DMS53 treated with DMSO at 0.1 percent for 48 hours (cell line): ENCODE results near the gene NTM.

ENCODE experiments used
- DNase-seq: peaks from one replicate; lab custom pipeline; 2025; ENCODE audit not compliant: unreplicated experiment; lab: John Stamatoyannopoulos, UW

The NTM gene

DNA sequence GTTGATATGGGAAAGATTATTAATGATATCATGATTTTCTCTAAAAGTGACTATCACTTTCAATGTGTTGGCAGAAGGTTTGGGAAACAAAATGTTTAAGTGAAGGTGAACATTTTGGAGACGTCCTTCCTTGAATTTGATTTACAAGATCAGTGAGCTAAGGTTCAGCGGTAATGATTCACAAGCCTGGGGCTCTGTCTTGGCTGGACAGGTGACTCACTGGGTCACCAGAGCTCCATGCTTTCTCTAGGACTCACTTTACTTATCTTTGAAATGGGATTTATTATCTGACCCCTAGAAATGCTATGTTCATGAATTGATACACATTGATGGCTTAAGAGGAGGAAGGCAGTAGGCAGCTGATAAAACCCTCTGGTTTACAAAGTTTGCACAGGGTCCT is 437.5 kb downstream of the NTM start:
- DNase-seq, result no peak

DNA sequence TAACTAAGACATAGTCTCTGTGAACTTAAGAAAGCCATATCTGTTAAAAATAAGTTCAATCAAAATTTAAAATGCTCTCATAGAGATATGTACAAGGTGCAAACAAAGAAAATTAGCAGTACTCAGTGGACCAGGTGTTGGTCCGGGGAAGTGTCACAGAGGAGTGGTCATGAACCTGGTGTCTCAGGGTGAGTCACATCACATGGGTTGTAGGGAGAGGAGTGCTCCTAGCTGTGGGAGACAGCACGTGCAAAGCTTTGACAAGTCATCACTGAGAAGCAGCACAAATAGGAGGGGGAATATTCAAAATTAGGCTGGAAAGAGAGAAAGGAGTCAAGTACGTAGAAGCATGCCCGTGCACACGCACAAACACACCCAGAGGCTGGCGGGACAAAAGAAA is 438.1 kb downstream of the NTM start:
- DNase-seq, result no peak

DNA sequence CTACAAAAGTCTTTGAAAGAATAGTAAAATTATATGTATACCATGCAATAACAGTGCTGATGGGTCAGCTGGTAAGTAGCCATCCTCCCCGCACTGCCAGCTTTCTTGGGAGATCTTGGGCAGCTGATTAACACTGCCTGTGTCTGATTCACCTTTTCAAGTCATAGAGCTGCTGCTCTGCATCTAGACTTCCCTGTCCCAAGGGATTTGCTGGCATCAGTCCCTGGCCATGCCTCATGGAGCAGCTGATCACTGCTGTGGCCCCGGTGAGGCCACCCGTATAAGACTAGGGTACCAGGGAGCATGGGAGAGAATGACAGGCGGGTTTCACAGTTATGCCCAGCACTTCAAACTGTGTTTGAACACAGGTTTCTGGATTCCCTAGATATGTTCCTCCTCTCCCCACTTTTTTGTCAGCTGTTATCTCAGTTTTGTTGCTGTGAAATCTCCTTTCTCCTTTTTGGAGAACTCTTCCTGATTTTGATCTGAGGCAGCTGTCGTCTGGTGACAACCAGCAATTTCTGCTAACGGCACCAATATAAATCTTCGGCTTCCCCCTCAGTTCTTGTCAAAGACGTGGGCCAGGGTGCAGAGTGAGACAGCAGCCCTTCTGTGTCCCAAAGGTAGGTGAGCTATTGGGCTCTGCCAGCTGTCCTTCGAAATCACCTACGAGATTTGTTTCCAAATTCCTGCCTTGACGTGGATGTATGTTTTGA is 438.9 kb downstream of the NTM start:
- DNase-seq, result no peak

DNA sequence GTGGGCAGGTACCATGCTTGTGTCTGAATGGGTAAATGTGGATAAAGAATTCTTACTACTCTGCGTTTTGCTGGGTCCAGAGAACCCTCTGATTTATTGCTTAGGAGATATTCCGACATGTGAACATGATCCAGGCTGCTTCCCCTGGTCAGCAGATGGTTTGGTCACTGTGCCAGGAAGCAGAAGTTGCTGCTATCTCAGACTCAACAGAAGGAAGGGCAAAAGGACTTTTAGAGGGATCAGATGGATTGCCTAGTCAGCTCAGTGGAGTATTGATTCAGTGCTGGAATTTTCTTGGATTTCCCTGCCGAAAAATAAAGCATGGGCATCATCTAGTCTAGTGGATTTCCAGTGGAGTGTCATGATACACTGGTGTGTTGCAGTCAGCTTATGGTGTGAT is 440.1 kb downstream of the NTM start:
- DNase-seq, result no peak

DNA sequence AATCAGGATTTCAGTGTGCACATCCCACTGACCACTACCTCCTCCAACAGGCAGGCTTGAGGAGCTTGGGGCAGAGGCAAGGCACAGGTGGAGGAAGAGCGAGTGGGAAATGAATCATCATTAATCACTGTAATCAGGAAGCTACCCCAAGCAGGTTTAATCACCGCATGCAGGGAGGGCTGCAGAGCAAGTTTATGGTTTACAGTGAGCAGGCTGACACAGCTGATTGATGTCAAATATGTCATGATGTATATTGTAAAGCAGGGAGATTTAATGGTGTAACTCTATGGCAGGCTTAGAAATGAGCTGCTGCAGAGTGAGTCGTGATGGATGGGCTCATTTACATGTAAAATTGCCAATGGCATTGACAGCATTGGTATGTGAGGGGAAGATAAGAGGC is 441.0 kb downstream of the NTM start:
- DNase-seq, result no peak

DNA sequence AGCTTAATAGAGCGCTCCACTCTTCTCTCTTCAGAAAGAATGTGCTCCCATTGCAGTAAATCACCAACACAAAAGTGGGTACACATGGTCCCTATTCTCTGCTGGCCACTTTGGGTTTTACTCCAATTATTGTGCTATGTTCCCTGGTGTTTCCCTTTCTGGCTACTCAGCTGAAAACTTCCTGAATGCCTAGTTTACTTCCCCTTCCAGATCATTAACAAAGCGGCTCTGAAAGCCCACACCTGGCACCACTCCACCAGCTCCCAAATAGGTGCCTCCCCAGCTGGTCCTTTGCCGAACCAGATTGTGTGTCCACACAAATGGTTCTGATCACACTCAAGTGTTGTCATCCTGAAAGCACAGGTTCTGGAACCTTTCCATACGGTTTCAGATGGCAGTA is 443.7 kb downstream of the NTM start:
- DNase-seq, result no peak

DNA sequence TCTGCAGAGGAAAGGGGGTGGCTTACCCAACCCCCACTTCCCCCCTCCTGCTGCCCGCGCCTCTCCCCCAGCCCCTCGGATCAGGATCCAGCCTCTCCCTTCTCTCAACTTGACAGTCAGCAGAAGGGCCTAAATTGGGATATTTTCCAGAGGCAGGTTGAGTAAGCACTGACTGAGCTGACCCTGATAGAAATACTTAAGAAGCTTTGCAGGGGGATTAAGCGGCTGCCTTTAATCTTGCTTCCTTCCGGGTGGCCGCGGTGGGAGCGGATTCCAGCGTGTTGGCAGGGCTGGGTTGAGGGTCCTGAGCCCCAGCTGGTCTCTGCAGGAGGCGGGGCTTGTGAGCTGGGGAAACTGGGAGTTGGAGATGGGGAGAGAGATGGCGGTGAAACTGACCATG is 445.2 kb downstream of the NTM start:
- DNase-seq, result no peak

DNA sequence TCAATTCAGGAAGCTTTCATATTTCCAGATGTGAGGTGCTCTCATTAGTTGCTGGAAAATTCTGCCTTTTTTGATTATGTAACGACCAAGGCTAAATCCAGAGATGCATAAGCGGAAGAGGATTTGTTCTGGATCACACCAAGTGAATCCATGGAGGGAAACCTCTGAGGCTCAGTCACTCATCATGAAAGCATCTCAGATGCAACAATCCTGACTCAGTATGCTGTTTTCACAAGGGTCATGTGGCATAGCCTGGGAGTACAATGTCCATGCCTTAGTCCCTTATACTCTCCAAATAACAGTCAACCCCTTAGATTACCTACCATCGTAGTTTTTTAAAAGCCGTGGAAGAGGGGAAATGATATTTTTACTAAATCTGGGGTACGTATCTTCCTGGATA is 445.6 kb downstream of the NTM start:
- no peak for DNase-seq

DNA sequence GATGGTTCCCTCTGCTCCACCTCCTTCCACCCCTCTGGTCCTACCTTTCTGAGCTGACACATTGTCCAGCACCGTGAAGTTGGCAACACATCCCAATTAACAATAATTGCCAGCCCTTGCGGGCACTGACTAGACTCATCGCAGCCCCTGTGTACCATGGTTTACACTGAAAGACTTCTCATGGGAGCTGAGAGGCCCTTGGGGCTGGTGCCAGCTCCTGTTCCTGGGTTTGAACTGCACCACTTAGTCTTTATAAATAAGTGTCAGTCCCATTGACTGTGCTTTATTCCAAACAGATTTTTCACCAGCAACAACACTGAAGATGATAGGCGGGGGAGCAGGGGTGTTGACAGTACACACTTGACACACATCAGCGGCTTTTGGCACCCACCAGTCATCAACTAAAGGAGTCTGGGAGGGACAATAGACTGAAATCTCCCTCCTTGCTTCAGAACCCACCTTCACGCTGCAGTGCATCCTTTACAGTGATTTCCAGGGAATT is 447.3 kb downstream of the NTM start:
- DNase-seq, result no peak

DNA sequence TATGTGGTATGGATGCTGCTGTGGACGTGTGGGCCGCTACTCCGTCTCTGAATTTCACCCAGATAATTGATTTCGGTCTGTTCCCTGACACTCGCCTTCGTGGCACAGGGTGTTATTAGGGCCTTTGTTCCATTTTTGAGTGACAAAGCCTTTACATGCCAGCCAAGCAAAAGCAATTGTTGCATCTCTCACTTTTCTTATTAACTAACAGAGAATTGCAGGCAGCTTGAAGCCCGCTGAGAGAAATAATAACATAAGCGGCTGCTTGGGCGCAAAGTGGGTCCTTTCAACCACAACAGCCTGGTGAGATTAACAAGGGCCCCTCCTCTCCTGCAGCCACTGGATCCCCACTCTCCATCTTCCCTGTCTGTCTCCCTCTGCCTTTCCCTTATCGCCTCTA is 449.4 kb downstream of the NTM start:
- DNase-seq, result no peak

DNA sequence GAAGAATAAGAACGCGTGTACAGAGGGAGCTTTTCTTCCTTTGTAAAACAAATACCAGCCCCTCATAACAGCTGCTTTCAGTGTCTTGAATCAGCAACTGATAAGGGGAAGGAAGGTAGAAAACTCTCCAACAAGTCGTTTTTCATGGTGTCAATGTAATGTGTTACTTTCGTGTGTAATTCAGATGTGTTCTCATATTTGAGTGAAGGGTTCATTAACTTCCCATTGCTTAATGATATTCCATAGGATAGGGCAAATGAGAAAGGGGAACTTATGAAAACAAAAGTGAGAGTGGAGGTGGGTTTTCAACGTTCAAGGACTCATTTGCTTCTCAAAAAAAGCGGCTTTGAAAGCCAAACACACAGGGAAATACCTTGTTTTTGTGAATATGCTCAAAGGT is 452.1 kb downstream of the NTM start:
- DNase-seq, result no peak

DNA sequence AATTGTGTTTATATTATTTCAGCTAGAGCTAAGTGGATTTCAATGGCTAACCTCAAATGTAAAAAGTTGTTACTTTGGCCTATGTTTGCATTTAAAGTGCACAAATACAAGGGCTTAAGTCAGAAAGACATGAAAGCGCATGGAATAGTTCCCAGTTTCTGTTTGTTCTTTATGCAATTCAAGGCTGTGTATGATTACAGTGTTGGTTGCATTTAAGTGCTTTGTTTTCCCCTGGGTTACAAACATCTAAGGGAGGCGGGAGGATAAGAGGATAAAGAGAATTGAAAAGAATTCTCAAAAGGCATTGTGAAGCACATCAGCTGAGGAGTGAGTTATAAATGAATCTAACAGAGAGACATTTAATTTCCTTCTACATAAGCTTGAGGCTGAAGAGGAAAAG is 453.4 kb downstream of the NTM start:
- DNase-seq, result no peak

DNA sequence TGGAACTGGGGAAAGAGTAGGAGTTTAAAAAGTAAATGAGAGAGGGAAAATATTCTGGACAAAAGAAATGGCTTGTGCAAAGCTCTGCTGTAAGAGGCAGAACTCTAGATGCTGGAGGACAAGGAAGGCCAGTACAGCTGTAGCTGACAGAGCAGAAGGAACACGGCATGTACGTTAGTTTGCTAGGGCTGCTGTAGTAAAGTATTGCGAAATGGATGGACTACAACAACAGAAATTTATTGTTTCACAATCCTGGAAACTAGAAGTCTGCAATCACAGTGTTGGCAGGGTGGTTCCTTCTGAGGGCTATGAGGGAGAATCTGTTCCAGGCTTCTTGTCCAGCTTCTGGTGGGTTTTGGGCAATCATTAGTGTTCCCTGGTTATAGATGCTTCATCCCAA is 454.4 kb downstream of the NTM start:
- no peak for DNase-seq

DNA sequence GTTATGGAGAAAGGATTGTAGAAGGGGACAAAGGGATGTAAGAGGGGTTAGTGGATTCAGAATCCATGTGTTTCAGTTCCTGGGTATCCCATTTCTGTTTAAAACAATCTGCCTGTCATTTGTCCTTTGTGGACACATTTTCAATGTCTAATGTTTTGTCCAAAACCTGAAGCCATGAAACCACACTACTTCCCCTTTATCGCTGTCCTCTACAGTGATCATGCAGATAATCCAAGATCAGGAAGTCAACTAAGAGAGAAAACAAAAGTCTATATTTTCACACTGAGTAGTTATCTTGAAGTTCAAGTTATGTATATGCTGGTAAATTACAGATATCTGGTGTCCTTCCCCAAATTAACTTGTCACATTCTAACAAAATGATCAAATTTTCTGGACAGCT is 457.0 kb downstream of the NTM start:
- DNase-seq, result no peak

DNA sequence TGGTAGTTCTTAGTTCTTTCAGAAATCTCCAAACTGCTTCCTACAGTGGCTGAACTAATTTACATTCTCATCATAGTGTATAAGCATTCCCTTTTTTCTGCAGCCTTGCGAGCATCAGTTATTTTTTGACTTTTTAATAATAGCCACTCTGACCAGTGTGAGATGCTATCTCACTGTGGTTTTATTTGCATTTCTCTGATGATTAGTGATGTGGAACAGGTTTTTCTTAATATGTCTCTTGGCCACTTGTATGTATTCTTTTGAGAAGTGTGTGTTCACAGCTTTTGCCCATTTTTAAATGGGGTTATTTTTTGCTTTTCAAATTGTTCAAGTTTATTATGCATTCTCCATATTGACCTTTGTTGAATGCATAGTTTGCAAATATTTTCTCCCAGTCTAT is 459.3 kb downstream of the NTM start:
- DNase-seq, result no peak

DNA sequence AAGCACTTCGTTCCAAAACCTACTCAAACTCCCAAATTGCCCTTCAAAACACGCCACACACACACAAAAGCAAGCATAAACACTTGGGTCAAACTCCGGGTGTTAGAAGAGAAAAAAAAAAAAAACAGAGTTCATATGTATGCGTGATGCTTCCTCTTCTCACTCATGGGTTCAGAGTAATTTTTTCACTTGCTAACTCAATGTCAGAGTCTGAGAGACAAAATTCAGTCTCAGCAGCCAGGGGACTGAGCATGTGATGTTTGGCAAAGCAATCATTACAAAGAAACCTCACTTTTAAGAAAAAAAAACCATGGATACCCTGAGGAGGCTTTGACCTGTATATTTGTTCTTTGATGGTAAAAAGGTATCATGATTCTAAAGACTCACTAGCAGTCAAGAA is 461.7 kb downstream of the NTM start:
- DNase-seq, result no peak

DNA sequence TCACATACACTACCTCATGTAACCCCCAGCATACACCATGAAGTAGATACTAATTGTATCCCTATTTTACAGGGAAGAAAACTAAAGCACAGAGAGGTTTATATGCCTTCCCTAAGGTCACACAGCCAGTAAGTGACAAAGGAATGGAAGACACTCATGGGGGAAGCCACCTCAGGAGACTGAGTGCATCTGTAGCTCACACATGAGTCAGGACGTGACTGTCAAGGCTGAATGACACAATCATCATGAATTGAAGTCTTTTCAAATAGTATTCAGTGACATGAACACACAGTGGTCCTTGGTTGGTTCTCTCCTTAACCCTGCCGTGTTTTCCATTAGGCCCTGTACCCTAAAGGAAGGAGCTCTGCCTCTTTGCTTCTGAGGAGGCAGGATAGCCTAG is 463.0 kb downstream of the NTM start:
- no peak for DNase-seq

DNA sequence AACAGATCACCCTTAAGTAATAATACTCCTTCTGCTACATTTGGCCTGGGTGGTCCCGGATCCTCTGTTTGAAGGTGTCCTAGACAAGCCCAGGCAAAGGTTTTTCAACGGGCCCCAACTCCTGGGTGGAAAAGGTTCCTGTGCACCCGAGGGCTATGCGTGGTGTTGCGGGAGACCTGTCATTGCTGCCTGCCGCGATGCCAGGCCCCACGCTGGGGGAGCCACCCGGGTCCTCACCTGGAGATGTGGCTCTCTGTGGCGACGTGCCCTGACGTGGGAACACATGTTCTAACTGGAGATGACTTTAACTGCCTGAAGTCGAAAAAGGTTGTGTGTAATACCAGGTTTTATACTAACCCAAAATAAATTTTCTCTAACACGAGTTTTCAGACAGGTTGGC is 467.1 kb downstream of the NTM start:
- DNase-seq, result no peak

DNA sequence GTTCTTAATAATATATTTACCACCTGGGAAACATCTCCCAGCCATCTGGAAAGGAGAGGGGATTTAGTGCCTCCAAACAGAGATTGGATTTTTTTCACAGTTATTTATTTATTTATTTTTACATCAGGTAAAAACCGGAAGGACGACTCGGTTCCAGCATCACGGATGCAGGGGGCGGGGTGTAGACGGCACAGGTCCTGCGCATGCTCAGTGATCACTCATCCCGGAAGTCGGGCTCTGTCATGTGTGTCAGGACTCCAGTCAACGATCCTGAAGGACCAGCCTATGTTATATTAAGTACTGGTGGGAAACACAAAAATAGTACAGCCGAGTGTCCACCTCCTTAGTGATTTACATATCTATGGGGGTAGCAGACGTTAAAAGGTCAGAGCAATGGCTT is 467.6 kb downstream of the NTM start:
- no peak for DNase-seq

DNA sequence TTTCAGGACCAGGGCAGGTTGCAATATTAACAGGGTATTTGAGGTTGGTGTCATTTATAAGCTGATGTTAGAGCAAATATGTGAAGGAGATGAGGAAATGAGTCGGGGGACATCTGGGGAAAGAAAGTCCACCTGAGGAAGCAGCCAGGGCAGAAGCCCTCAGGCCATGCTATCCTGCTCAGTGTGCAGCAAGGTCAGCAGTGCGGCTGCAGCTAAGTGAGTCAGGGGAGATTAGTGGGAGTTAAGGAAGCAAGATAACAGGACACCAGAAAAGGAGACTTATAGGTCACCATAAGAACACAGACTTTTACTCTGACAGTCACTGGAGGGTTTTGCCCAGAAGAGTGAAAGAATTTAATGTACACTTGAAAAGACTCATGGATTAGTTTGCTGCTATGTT is 468.9 kb downstream of the NTM start:
- DNase-seq, result no peak

DNA sequence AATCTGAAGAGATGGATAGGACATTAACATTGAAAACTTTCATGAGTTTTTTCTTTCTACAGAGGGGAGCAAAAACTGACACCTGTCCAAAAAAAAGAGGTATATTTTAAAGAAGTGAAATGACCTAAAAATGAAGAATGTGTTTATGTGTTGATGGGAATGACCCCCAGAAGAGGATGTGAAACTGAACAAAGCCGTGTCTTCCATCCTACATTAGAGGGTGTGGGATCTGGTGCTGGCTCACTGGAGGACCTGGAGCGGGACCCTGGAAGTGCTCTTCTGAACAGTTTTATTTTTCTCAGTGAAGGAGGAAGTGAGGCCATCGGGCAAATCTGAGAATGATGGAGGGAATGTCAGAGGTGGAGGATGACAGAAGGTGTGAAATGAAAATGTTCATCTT is 470.1 kb downstream of the NTM start:
- DNase-seq, result no peak

DNA sequence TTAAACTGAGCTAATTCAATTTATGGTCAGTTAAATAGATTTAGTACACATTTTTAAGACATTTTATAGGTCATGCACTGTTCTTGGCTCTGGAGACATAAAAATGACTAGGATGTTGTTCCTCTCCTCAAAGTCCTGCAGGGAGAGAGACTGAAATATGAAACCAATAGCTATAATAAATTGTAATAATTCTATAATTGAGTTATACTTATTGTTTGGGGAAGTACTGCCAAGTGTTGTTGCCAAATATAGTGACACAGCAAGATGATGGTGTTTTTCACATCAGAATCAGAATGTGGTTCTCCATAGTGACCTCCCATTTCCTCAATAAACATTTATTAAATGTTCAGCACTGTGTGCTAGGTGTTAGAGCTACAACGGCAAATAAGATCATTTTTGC is 470.6 kb downstream of the NTM start:
- no peak for DNase-seq

DNA sequence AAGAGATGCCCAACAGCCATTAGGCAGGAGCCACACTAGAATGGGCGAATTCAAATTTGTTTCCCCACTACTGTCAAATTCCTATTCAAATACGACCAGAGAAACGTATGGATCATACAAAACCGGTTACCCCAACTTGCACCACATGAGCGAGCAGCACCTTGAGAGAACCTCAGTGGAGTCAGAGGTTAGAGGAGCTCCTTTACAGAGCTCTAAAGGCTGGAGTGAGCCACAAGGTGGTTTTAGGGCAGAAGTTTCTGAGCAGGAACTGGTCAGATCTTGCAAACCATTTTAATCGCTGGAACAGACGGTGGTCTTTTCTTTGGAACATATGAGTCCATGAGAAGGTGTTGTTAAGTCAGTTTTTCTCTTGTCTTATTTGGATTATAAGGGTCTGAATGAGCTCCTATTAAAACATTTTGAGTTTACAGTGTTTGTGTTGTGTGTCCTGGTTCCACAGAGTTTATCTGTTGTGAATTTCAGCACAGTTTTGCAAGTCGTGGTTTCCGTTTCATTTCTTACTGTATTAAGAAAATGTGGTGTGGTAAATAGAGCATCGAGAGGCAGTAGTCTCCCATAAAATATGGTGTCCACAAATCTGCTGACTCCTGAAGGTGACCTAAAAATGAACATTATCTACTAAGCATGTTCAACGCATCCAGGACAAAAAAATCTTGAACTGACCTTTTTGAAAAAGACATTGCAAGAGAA is 471.7 kb downstream of the NTM start:
- DNase-seq, result no peak
